ENCODE results near the gene IL1RAPL1.

IL1RAPL1 gene

DNA sequence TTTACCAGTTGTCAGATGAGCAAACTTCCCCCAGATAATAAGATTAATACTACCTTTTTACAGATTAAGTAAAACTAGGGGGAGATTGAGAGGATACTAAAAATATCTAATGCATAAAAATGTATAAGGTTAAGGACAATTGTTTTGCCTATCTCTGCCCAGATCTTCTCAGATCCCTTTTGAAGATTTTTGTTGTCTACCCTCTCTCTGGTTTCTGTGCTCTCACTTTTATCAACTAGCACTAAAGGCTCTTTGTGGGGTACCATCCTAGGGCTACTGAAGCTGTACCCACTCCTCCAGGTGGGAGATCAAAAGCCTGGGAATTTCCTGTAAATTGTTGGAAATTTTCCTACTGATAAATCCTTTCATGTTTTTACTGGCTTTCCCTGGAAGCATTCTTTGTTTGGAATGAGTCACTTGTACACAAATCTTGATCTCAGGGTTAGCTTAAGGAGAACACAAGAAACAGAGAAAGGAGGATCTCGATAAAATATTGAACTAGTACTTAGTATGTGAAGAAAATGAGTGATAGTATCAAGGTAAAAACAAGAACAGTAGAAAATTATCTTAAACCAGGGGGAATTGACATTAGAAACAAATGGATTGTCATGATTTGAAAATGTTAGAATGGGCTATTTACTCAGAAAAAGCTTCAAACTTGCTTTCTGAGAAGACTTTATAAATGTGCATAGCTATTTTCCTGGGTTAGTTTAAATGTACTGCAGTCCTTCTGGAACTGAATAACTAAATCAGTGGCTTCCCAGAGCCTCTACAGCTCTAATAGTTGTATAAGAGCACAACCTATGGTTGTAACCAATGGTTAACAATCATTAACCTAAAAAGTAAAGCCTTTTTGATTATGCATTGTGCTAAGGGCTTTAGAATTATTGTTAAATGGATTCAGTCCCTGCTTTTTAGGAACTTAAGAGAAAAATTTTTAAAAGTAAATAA, 948.2 kb downstream of the IL1RAPL1 start:
- Histone ChIP-seq H3K4me1 (ENCODE audit: insufficient read depth, low read length, poor library complexity, severe bottlenecking) (no peaks in the 10 kb centered on the region), H3K4me2 (ENCODE audit: low read depth, low read length, poor library complexity, severe bottlenecking) (no peak overlapping the region), H3F3A (ENCODE audit: low read depth) (no peaks in the 10 kb centered on the region), H3K27me3 (ENCODE audit: insufficient read depth, low read length, poor library complexity, severe bottlenecking) (no peaks in the 10 kb centered on the region), H3K4me3 (ENCODE audit: low read length, poor library complexity, severe bottlenecking) (no peak overlapping the region), H3K36me3 (ENCODE audit: insufficient read depth, low read length) (no peaks in the 10 kb centered on the region), H4K20me1 (ENCODE audit: insufficient read depth, low read length, poor library complexity, severe bottlenecking) (no peaks in the 10 kb centered on the region), H3K9me2 (replicated peaks; ENCODE audit: low read depth, low read length) (no peaks in the 10 kb centered on the region), H3K79me2 (ENCODE audit: insufficient read depth, low read length) (no peaks in the 10 kb centered on the region), H3K9me3 (ENCODE audit: insufficient read depth, low read depth, low read length) (no peaks in the 10 kb centered on the region), H3K9ac (ENCODE audit: low read depth, low read length, poor library complexity, severe bottlenecking) (no peak overlapping the region), H2AFZ (ENCODE audit: low read length) (no peak overlapping the region)
- TF ChIP-seq EZH2phosphoT487 (IDR thresholded peaks at IDR 0.05; ENCODE audit: borderline replicate concordance): no peak
- TF ChIP-seq, protein P1, sequence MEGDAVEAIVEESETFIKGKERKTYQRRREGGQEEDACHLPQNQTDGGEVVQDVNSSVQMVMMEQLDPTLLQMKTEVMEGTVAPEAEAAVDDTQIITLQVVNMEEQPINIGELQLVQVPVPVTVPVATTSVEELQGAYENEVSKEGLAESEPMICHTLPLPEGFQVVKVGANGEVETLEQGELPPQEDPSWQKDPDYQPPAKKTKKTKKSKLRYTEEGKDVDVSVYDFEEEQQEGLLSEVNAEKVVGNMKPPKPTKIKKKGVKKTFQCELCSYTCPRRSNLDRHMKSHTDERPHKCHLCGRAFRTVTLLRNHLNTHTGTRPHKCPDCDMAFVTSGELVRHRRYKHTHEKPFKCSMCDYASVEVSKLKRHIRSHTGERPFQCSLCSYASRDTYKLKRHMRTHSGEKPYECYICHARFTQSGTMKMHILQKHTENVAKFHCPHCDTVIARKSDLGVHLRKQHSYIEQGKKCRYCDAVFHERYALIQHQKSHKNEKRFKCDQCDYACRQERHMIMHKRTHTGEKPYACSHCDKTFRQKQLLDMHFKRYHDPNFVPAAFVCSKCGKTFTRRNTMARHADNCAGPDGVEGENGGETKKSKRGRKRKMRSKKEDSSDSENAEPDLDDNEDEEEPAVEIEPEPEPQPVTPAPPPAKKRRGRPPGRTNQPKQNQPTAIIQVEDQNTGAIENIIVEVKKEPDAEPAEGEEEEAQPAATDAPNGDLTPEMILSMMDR (conservative IDR thresholded peaks at IDR 0.05; ENCODE audit: low read length): no peak

DNA sequence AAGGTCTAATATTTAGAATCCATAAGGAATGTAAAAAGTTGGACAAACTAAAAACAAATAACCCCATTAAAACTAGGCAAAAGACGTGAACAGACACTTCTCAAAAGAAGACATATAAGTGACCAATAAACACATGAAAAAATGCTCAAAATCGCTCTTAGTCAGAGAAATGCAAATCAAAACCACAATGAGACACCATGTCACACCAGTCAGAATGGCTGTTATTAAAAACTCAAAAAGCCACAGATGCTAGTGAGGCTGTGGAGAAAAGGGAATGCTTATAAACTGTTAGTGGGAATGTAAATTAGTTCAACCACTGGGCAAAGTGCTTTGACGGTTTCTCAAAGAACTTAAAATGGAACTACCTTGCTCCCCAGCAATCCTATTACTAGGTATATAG, 953.8 kb downstream of the IL1RAPL1 start:
- H3K9ac ChIP-seq (ENCODE audit: low read depth, low read length, poor library complexity, severe bottlenecking): no peak overlapping the region
- H3K4me3 ChIP-seq (ENCODE audit: low read length, poor library complexity, severe bottlenecking): no peak overlapping the region
- no peaks in the 10 kb centered on the region for H3K36me3 ChIP-seq (ENCODE audit: insufficient read depth, low read length)
- TF ChIP-seq, protein P1 (conservative IDR thresholded peaks at IDR 0.05; ENCODE audit: low read length): no peak
- no peak for TF ChIP-seq EZH2phosphoT487 (IDR thresholded peaks at IDR 0.05; ENCODE audit: borderline replicate concordance)
- no peaks in the 10 kb centered on the region for H4K20me1 ChIP-seq (ENCODE audit: insufficient read depth, low read length, poor library complexity, severe bottlenecking)
- no peaks in the 10 kb centered on the region for H3K79me2 ChIP-seq (ENCODE audit: insufficient read depth, low read length)
- no peaks in the 10 kb centered on the region for H3F3A ChIP-seq (ENCODE audit: low read depth)
- no peak overlapping the region for H3K4me2 ChIP-seq (ENCODE audit: low read depth, low read length, poor library complexity, severe bottlenecking)
- H3K9me3 ChIP-seq (ENCODE audit: insufficient read depth, low read depth, low read length): no peaks in the 10 kb centered on the region
- H3K27me3 ChIP-seq (ENCODE audit: insufficient read depth, low read length, poor library complexity, severe bottlenecking): no peaks in the 10 kb centered on the region
- H2AFZ ChIP-seq (ENCODE audit: low read length): no peak overlapping the region
- no peaks in the 10 kb centered on the region for H3K4me1 ChIP-seq (ENCODE audit: insufficient read depth, low read length, poor library complexity, severe bottlenecking)
- H3K9me2 ChIP-seq (replicated peaks; ENCODE audit: low read depth, low read length): no peaks in the 10 kb centered on the region

DNA sequence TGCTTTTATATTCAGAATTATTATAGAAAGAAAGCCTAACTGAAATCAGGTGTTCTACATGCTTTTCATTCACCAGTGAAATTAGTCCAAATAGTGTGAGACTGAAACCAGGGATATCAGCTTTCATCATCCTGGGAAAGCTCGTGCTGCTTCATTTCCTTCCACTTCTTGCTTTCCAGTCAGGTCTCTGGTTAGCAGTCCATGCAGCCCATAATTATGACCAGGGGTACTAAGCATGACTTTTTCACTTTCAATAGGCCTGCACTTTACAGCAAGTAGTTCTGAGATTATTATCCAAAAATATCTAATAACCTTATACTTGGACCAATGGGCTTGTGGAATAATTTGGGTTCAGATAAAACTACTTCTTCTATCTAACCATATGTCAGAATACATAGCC, 954.9 kb downstream of the IL1RAPL1 start:
- Histone ChIP-seq H3K4me1 (ENCODE audit: insufficient read depth, low read length, poor library complexity, severe bottlenecking) (no peaks in the 10 kb centered on the region), H3K4me2 (ENCODE audit: low read depth, low read length, poor library complexity, severe bottlenecking) (no peak overlapping the region), H3K9ac (ENCODE audit: low read depth, low read length, poor library complexity, severe bottlenecking) (no peak overlapping the region), H3K79me2 (ENCODE audit: insufficient read depth, low read length) (no peaks in the 10 kb centered on the region), H3K27me3 (ENCODE audit: insufficient read depth, low read length, poor library complexity, severe bottlenecking) (no peaks in the 10 kb centered on the region), H2AFZ (ENCODE audit: low read length) (no peak overlapping the region), H3K36me3 (ENCODE audit: insufficient read depth, low read length) (no peaks in the 10 kb centered on the region), H3F3A (ENCODE audit: low read depth) (no peaks in the 10 kb centered on the region), H3K4me3 (ENCODE audit: low read length, poor library complexity, severe bottlenecking) (no peak overlapping the region), H3K9me3 (ENCODE audit: insufficient read depth, low read depth, low read length) (no peaks in the 10 kb centered on the region), H3K9me2 (replicated peaks; ENCODE audit: low read depth, low read length) (no peaks in the 10 kb centered on the region), H4K20me1 (ENCODE audit: insufficient read depth, low read length, poor library complexity, severe bottlenecking) (no peaks in the 10 kb centered on the region)
- TF ChIP-seq EZH2phosphoT487 (IDR thresholded peaks at IDR 0.05; ENCODE audit: borderline replicate concordance): no peak
- TF ChIP-seq, protein P1 (conservative IDR thresholded peaks at IDR 0.05; ENCODE audit: low read length): no peak
